Myocyte (in vitro differentiated cells): ENCODE measurements around the gene CARD10. TPM values are rescaled to one million over a fixed set of nuclear protein-coding genes. Genes with fewer than 3 reads are reported as not detected.

ENCODE experiments used
- DNase-seq: peaks from one replicate; pipeline ENCODE4 v3.0.0-alpha.2; 2012; ENCODE audit warnings: low read depth
- total RNA-seq: library from RNA; depleted of rRNA; stranded (reverse); fragments of >200 nt; gene quantifications from 2 replicates; pipeline ENCODE4 v1.2.3, GENCODE V29; 2014

The CARD10 gene
- total RNA-seq, 1 donor from 2014 or later = 5.7 TPM

DNA sequence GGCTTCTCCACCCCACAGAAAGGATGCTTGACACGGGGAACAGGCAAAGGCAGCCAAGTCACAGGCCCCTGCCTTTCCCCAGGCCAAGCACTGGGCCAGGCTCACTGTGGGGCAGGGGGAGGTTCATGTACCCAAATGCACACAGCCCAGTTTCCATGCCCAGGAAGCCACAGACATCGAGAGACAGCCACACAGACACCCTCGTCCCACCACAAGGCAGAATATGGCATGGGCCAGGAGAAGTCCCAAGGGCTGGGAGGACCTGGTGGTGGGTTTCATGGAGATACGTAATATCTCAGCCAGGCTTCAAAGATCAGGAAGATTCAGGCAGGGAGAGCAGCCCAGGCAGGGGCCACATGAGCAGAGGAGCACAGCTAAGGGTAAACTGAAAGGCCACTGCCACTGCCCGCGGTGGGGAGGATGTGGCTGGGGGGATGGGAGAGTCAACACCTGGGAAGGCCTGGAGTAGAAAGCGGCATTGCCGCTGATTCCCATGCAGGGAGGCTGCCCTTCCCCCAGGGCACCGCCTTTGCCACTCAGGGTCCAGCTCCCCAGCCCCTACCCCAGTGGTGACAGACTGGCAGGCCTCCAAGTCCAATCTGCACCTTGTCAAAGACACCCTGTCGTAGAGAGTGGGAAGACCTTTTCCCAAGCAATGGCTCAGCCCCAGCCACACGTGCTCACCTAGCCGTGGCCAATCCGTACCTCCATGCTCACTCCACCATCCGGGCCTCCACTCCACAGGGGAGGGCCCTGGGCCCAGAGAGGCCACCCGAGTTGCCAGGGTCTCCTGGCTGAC lies 30.7 kb downstream of the CARD10 start:
- DNase-seq = no peak

DNA sequence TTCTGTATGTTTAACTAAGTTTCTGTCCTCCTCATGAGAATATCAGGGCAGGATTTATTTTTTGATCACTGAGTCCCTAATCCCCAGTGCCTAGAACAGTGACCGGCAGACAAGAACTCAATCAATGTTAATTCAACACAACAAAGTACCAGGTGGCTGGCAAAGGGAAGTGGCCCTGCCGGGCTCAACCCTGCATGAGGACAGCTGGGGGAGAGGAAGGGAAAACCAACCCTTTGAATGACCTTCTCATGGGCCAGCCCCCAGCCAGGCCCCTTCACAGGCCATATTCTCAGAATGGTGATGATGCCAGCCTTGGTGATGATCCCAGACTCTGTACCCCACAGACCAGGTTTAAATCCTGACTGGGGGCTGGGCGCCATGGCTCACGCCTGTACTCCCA lies 31.6 kb downstream of the CARD10 start:
- no peak for DNase-seq

- no peak for DNase-seq
Measured at GRCh38 chr22:37487129-37487528, 32.1 kb downstream of the CARD10 start.

- peak; percentile 92 for DNase-seq
Measured at GRCh38 chr22:37486224-37486845, 32.9 kb downstream of the CARD10 start, which contains the start of gene MFNG. Gene MFNG (minus strand): TSS chr22:37486384. CDS start chr22:37486177, 207 bp downstream.

DNA sequence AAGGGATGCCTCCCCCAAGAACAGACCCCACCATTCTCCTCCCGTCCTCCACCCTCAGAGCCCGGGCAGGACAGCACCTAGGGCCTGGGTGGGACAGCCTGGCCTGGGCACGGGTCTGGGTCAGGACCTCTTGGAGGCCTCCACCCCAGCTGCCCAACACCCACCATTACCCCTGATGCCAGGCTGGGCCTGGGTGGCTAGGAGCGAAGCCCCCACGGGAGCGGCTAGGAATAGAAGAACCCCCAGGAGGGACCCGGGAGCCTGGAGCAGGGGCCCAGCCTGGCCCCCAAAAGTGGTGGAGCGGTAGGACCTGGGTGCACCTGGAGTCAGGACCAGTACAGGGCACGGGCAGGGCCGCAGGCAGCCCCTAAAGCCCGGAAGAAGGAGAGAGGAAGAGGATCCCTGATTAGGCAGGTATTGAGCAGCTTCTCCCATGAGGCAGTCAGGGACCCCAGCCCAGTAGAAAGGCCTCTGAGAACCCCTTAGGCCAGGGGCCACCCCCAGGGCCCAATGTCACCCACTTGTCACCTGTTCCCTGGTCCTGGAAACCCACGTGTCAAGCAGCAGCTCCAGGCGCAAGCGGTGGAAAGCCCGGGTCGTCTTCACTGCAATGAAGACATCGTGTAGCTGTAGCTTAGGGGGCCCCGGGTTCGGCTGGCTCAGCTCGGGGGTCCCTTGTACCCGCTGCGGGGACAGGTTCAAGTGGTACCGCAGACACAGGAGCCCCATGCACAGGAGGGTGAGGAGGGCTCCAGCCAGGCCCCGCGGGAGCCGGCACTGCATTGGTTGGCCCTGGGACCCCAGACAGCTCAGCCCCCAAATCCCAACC lies 33.6 kb downstream of the CARD10 start:
- no peak for DNase-seq

DNA sequence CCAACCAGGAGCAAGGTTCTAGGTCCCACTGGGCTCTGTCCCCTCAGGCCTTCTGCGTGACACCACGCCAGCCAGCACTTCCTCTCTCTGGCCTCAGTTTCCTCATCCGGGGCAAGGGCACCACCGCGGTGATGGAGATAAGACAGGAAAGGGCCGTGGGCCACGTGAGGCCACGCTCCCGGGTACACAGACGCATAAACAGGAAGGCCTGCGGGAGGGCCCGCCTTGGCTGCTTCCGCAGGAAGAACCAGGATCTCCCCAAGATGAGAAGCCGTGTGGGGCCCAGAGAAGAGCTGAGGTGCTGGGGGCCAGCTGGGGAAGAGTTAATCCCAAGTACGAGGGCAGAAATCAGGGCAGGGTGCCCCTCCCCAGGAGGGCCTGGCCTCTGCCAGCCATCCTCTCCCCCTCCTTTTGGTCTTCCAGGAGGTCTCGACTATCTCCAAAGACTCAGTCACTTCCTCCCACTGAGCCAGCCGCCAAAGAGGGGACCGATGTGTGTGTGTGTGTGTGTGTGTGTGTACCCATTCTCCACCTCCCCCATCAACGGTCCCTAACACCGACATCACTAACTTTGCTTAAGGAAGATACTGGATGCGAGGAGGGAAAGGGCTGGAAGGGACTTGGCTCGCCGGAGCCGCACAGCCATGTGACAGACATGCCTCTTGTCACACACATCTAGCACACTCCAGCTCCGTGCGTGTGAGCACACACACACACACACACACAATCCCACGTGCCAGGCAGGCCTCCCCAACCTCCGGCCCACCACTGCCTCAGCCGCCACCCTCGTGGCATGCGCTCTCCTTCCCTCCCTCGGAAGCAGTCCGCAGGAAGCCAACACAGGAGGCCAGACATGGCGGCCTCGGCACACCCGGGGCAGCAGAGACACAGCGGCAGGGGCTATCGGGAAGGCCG lies 34.5 kb downstream of the CARD10 start:
- DNase-seq = no peak

- no peak for DNase-seq
Measured at GRCh38 chr22:37483050-37483449, 36.2 kb downstream of the CARD10 start.

DNA sequence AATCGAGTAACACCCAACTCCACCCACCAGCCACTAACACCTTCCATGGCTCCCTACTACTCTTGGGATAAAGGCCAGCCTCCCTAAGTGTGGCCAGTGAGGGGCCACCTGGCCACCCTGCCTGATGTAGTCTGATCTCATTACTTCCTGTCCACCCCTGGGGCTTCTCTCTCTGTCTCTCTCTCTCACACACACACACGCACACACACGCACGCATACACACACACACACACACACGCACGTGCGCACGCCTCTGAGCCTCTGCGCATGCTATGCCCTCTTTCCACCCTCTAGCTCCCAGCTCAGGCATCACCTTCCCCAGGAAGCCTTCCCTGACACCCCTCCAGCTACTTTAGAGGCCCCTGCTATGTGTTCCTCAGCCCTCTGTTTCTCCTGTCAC lies 37.0 kb downstream of the CARD10 start:
- no peak for DNase-seq

DNA sequence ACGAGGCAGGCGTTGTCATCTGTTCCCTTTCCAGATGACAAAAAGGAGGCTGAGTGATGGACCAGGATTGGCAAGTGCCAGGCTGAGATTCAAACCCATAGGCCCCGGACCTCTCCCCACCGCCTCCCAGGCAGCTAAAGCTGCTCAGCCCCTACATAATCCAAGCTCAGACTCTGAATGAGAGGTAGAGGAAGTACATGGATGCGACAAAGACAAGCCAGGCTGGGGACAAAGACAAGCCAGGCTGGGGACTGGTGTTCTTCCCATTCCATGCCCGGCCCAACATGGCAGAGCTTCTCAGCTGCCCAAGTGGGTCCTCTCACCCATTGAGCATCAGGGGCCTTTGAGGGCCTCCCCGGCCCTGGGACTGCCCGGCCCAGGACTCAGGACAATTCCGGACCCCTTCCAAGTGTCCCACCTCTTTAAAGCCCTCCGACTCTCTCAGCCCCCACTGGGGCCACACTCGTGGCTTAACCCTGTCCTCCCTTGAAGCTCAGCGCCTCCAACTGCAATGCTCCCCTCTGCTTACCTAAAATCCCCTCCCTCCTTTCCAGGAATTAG lies 37.8 kb downstream of the CARD10 start:
- no peak for DNase-seq

- DNase-seq = no peak
Measured at GRCh38 chr22:37480387-37481346, 38.5 kb downstream of the CARD10 start.

GRCh38 chr22:37479196-37479595 lies 40.0 kb downstream of the CARD10 start:
- no peak for DNase-seq

- no peak for DNase-seq
Measured at GRCh38 chr22:37476389-37477329, 42.6 kb downstream of the CARD10 start.

GRCh38 chr22:37474447-37475090 lies 44.6 kb downstream of the CARD10 start:
- DNase-seq = no peak

DNA sequence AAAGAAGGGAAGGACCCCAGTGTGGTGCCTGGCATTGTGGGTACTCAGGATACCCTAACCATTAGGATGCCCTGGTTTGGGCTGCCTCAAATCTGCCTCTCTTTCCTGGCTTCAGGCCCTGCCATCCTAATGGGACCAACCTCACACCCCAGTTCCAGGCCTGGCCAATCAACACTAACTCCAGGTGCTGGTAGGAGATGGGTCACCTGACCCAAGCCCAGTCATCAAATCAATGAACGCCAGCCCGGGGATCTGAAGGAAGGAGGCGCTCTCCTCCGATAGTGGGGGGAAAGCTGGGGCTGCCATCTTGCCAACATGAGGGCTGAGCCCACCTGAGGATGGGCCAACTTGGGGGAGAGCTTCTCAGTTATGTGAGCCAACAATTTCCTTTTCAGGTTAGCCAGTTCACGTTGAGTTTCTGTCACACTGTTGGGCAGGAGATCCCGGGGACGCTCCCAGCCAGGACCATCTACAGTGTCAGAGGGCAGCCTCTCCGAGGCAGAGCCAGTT lies 45.7 kb downstream of the CARD10 start:
- no peak for DNase-seq

DNA sequence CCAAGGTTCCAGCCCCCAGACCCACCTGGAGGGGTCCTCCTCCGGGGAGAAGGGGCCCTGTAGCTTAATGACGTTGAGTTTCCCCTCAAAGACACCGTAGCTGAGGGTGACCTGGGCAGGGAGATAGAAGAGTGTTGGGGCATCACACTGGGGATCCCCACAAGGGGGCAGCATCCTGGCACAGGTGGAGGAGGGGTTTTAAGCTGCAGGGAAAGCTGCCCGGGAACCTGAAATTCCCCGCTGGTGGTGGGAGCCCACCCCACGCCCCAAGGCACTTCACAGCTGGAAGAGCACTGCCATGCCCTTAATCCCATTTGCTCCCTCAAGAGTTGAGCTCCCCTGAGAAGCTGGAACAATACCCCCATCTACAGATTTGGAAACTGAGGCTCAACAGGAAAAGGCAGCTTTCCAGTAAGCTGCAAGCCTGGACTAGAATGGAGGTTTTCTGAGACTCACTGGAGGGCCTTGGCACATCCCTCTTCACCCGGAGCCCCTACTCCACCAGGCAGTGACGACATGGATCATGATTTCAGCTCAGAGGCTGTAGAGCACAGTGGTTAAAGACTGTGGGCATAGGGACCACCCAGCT lies 46.7 kb downstream of the CARD10 start:
- peak; percentile 38 for DNase-seq

DNA sequence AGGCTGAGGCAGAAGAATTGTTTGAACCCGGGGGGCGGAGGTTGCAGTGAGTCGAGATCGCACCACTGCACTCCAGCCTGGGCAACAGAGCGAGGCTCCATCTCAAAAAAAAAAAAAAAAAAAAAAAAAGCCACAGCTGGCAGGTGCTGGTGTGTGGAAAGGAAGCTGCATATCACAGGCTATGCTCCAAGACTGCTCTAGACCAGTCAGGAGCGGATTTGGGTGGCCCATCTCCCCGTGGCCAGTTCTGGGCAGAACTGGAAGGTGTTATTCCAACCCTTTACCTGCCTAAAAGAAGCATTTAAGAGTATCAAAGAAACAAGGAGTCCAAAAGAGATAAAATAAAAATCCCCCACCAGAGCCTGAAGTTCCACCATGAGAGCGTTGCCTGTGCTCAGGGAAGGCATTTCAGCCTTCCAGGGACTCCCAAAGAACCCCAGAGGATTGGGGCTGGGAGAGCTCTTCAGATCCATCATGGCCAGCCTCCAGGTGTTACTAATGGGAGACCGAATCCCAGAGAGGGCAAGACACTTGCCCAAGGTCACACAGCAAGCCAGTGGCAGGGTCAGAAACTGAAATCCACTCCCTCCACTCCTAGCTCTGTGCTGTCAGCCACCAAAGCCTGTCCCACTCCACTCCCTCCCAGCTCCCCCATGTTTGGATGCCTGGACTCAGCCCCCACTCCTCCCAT lies 47.3 kb downstream of the CARD10 start:
- no peak for DNase-seq

GRCh38 chr22:37470087-37470445 lies 49.1 kb downstream of the CARD10 start:
- no peak for DNase-seq
